ENCODE measurements around the gene SLC10A7.
"Not testable (repeated sequence)": the region's sequence is repeated elsewhere in the genome, so short reads cannot be mapped to it uniquely, and the experiment has no call there.

Gene SLC10A7

GRCh38 chr4:146350114-146350513, 171.6 kb downstream of the SLC10A7 start:
- DNase-seq (ENCODE audit: low read depth): not testable (repeated sequence)

GRCh38 chr4:146349306-146349705, 172.4 kb downstream of the SLC10A7 start:
- DNase-seq (ENCODE audit: low read depth): no peak

DNA sequence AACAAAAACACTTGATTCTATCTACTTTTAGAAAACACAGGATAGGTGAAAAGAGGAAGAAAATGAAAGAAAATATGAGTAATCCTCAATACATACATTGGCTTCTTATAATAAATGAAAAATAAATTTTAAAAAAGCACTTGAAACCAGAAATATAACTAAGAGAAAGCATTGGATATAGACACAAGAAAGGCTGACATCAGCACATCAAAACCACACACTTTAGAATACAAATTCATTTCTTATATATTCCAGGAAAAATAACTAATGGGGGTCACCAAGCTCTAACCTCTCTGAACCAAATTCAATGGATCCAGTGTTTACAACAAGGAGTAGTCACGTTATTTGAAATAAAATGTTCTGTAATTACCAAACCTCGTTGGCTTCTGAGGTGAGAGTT, 173.9 kb downstream of the SLC10A7 start:
- DNase-seq (ENCODE audit: low read depth): no peak

- no peak for DNase-seq (ENCODE audit: low read depth)
Observed at GRCh38 chr4:146346276-146346675, 175.5 kb downstream of the SLC10A7 start.

DNA sequence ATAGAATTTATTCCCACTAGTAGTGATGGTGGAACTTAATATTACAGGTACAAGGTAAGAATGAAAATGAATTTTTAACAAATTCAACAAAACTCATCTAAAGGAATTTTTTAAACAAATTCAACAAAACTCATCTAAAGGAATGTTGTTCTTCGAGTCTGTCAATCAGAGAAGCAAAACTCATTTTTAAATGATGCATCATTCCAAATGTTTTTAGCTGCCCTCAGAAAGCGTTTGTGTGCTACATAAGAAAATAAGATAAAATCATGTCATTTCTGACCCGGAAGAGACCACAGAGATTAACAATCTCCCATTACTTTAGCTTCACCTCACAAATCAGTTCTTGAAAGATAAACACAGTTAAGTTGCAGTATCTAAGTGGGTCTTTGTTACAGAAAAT, 178.0 kb downstream of the SLC10A7 start:
- DNase-seq (ENCODE audit: low read depth): no peak

DNA sequence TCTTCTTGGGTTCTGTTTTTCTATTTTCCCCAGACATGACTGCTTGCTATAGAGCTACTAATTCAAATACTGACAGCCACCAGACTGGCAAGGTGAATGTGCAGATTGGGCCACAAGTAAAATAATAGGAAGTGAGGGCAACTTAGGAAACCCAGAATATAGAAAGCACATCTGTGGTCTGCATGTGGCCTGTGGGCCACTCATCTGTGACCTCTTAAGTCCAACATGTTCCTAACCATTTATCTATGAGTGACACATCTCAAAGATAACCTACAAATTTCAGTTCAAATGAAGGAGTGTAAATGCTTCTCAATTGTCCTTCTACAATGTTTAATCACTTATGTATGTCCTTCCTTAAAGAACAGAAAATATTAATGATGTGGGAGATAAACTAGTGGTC, 178.5 kb downstream of the SLC10A7 start:
- DNase-seq (ENCODE audit: low read depth): no peak

- DNase-seq (ENCODE audit: low read depth): peak; percentile 50
Observed at GRCh38 chr4:146342600-146343192, 179.0 kb downstream of the SLC10A7 start.

GRCh38 chr4:146340798-146341197, 180.9 kb downstream of the SLC10A7 start:
- DNase-seq (ENCODE audit: low read depth): peak; percentile 40

- no peak for DNase-seq (ENCODE audit: low read depth)
Observed at GRCh38 chr4:146338512-146338911, 183.2 kb downstream of the SLC10A7 start.

DNA sequence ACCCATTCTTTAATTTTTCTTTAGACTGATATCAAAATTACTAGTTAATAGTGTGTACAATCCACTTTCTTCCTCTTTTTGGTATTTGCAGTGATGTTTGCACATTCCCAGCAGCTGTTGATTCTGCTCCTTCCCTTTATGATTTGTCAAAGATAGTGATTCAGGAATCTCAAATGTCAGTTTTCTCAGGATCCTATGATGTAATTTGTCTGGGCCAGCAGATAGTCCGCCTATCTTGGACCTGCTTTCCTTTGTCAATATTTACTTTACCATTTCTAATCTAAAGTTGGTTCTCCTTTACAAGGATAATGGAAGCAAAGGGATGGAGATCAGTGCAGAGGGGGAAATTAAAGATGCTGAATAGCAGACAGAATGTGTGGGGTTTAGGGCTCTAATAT, 185.3 kb downstream of the SLC10A7 start:
- DNase-seq (ENCODE audit: low read depth): peak; percentile 26

- no peak for DNase-seq (ENCODE audit: low read depth)
Observed at GRCh38 chr4:146335763-146336409, 185.9 kb downstream of the SLC10A7 start.

DNA sequence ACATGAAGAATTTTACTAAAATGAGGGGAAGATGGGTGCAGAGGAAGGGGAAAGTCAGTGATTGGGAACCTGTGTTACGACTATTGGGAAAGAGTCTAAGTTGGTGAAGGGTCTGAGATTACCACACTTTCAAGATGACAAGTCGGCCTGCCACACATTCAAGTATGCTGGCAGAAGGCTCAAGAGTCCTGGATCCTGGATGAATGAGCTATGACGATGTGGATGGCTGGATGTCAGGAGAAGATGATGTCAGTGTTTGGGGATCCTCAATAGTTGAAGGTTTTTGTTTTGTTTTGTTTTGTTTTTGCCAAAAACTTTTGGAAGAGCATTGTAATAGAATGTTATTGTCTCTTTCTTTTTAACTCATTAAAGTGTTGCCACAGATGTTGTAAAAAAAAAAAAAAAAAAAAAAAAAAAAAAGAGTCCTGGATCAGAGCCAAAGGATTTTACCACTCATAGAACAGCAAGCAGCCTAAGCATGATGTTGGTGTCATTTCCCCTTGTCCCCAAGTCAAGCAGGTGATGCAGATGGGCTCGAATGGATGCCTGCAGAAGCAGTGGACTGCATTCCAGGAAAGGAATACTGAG, 186.8 kb downstream of the SLC10A7 start:
- DNase-seq (ENCODE audit: low read depth): no peak

- DNase-seq (ENCODE audit: low read depth): no peak
Observed at GRCh38 chr4:146333895-146334262, 187.9 kb downstream of the SLC10A7 start.

GRCh38 chr4:146333187-146333894, 188.4 kb downstream of the SLC10A7 start:
- peak; percentile 91 for DNase-seq (ENCODE audit: low read depth)

DNA sequence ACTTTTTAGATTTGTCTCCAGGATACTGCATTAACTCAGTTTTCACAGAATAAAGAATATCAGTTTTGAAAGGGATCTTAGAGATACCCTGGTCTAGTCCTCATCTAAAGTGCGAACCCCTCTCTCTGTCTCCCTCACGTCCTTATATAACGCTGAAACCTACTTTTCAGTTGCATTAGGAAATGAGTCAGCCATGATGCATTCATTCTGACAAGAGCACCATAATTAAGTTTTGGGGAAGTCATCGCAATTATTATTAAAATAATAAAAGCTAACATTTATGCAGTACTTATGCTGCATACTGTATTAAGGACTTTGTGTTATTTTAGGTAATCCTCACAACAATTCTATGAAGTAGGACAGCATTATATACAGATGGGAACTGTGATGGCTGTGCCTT, 191.3 kb downstream of the SLC10A7 start:
- no peak for DNase-seq (ENCODE audit: low read depth)

GRCh38 chr4:146329050-146329716, 192.6 kb downstream of the SLC10A7 start:
- peak; percentile 77 for DNase-seq (ENCODE audit: low read depth)

GRCh38 chr4:146327859-146328650, 193.7 kb downstream of the SLC10A7 start:
- no peak for DNase-seq (ENCODE audit: low read depth)

DNA sequence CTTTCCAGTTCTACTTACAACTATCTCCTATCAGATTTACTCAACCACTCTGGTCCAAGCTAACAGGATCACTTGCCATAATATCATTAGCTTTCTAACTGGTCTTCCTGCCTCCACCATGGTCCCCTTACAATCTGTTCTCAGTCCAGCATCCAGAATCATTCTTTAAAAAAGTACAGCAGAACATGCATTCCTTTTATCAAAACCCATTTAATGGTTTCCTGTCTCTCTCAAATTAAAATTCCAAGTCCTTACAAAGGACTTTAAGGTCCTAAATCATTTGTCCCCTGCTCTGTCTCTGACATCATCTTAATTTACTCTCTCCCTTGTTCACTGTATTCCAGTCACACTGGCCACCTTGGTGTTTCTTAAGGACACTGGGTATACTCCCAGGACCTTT, 202.8 kb downstream of the SLC10A7 start:
- DNase-seq (ENCODE audit: low read depth): no peak

- DNase-seq (ENCODE audit: low read depth): peak; percentile 61
Observed at GRCh38 chr4:146317783-146318182, 204.0 kb downstream of the SLC10A7 start.

GRCh38 chr4:146315184-146315583, 206.6 kb downstream of the SLC10A7 start:
- no peak for DNase-seq (ENCODE audit: low read depth)

- DNase-seq (ENCODE audit: low read depth): peak; percentile 16
Observed at GRCh38 chr4:146311238-146311970, 210.3 kb downstream of the SLC10A7 start.
